Activated CD8-positive, alpha-beta memory T cell treated with anti-CD3 and anti-CD28 coated beads for 24 hours (primary cell): ENCODE data around the gene GSTM2.

ENCODE experiments used
- DNase-seq: peaks from one replicate; pipeline ENCODE4 v3.0.0-alpha.2; 2020

Gene GSTM2

GRCh38 chr1:109630081-109630897 is 37.6 kb upstream of the GSTM2 start:
- DNase-seq, result peak; percentile 73

GRCh38 chr1:109630898-109631512 is 36.9 kb upstream of the GSTM2 start:
- no peak for DNase-seq

GRCh38 chr1:109631513-109632505 is 36.0 kb upstream of the GSTM2 start:
- no peak for DNase-seq

GRCh38 chr1:109632671-109633346 is 35.0 kb upstream of the GSTM2 start:
- no peak for DNase-seq

- DNase-seq, result no peak
These were observed 33.6 kb upstream of the GSTM2 start for GRCh38 chr1:109634292-109634691.

DNA sequence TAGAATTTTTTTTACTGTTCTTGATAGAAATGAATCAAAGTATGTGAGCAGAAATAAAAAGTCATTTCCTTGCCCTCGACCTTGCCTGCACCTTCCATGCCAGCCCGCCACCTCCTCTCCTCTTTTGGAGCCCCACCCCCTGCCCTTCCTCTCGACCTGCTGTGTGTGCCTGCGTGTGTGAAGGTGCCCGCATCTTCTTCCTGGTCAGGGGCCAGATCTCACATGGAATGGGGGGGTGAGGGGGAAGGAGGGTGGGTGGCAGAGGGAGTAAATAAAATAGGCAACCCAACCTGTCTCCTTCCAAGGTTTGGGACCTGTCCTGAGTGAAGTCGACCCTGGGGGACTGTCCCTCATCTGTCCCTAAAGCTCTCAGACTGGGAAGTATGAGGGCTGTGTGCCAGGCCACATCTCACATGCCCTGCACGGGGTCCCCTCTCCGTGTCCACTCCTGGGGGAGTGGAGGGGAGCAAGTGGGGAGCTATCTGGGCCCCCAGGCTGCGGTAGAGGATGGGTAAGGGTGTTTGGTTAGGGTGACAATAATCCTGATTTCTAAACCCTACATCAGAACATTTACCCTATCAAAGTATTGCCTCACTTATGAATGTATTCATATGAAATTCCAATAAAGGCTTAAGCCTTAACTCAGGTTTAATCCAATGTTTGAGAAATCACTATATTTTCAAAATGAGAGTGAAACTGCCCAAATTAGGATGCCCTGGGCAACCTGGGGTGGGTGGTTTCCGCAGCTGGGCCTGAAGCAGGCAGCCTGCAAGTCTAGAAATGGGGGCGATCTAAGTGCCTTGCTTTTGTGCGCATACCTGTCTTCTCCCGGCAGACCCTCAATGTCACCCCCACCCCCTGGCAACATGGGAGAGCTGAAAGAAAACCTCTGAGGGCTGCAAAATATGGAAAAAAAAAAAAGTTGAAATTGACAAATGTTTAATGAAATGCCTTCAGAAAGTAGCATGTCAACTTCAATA is 32.8 kb upstream of the GSTM2 start:
- DNase-seq, result no peak

DNA sequence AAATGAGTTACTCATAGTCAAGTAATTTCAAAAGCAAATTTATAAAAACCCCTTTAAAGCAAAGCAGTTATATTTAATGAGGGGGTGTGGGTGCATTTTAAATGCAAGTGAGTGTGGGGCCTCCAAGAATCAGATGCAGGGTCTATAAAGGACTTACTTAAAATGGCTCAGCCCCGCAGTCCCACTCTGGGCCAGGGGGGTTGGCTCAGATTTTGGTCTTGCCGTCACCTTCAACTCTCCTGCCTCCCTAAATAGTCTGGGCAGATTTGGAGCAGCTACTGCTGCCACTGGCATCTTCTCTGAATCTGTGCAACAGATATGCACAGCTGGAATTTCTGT is 32.0 kb upstream of the GSTM2 start:
- DNase-seq, result no peak

DNA sequence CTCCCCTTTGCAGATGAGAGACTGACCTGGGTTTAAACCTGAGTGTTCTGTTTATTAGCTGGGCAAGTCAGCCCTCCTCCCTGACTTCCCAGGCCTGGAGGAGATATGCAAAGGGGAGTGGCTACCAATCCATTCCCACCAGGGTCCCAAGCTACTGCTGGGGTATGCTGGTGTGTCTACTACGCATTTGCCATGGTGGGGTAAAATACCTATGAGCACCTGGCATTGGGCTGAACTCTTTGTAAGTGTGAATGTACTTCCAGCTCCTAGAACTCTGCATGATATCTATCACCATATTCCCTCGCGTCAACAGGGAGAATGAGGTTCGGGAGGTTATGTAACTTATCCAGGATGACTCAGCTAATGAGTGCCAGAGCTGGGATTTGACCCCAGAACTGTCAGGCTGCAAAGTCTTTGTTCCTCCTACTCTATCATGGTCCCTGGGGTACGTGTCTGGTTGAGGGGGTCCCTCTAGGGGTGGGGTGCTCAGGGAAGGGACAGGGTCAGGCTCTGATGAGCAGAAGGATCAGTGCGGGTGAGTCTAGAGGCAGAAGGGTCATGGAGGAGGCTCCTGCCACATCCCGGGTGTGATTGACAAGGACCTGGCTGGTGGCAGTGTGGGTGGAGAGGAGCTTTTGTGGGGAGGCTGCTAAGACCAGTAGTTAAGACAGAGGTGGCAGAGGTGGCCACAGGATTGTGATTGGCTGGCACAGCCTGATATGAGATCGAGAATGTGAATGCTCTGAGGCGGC is 31.5 kb upstream of the GSTM2 start:
- DNase-seq, result no peak

DNA sequence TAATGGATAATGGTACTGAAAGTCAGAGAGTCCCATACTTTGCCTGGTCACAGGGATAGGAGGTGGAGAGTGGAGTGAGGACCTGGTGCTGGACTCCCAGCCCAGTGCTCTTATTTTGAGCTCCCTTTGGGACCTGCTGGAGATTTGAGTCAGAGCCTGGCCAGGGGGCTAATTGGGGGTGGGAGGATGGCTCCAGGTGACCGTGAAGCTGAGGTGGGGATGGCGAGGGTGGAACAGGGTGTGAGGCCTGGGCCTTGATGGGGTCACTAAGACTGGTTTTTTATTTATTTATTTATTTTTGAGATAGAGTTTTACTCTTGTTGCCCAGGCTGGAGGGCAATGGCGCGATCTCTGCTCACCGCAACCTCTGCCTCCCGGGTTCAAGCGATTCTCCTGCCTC is 30.4 kb upstream of the GSTM2 start:
- no peak for DNase-seq

- DNase-seq, result no peak
These were observed 28.6 kb upstream of the GSTM2 start for GRCh38 chr1:109639063-109639840.

- DNase-seq, result peak; percentile 55
These were observed 28.0 kb upstream of the GSTM2 start for GRCh38 chr1:109639841-109640184.

- peak; percentile 99 for DNase-seq
These were observed 27.5 kb upstream of the GSTM2 start for GRCh38 chr1:109640285-109640865.

GRCh38 chr1:109641078-109641740 is 26.6 kb upstream of the GSTM2 start:
- DNase-seq, result peak; percentile 51

DNA sequence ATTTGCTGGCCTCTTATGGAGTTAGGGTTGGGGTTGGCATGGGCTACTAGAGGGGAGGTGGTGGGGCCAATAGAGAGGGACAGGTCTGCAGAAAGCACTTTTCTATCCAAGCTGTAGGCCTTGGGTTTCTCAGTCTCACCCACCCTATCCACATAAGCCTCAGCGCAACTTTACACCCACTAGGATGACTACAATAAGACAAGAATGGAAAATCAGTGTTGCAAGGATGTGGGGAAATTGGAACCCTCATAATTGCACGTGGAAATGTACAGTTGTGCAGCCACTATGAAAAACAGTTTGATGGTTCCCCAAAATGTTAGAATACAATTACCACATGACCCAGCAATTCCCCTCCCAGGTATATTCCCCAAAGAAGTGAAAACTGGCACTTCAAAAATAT is 26.0 kb upstream of the GSTM2 start:
- no peak for DNase-seq

GRCh38 chr1:109642626-109643025 is 25.2 kb upstream of the GSTM2 start:
- no peak for DNase-seq

GRCh38 chr1:109643385-109644230 is 24.2 kb upstream of the GSTM2 start:
- DNase-seq, result peak; percentile 96

GRCh38 chr1:109644670-109645069 is 23.2 kb upstream of the GSTM2 start:
- no peak for DNase-seq

- DNase-seq, result no peak
These were observed 18.4 kb upstream of the GSTM2 start for GRCh38 chr1:109649491-109649914.
